GF-D8 (cell line): ENCODE measurements around the gene HAVCR2.

ENCODE experiments used
- DNase-seq: peaks from one replicate; lab custom pipeline; 2025; lab: John Stamatoyannopoulos, UW

HAVCR2 gene

GRCh38 chr5:157108976-157109375 lies at the start of gene HAVCR2:
Gene HAVCR2, minus strand, starts transcription at chr5:157109044. Its CDS starts 61 bp downstream, at chr5:157108983.
- DNase-seq: no peak

- no peak for DNase-seq
Measured at GRCh38 chr5:157157293-157157891, 48.5 kb upstream of the HAVCR2 start.

GRCh38 chr5:157155297-157155696 lies 46.5 kb upstream of the HAVCR2 start:
- no peak for DNase-seq

- DNase-seq: no peak
Measured at GRCh38 chr5:157150995-157151394, 42.2 kb upstream of the HAVCR2 start.

GRCh38 chr5:157148734-157149615 lies 40.1 kb upstream of the HAVCR2 start:
- peak; percentile 23 for DNase-seq

- DNase-seq: no peak
Measured at GRCh38 chr5:157143127-157143971, 34.5 kb upstream of the HAVCR2 start.

- peak; percentile 90 for DNase-seq
Measured at GRCh38 chr5:157142317-157143126, 33.7 kb upstream of the HAVCR2 start, which contains the start of gene MED7. Gene MED7, minus strand, starts transcription at chr5:157142865. Its CDS starts 3,434 bp downstream, at chr5:157139431.

GRCh38 chr5:157137691-157138090 lies 28.8 kb upstream of the HAVCR2 start:
- DNase-seq: no peak

GRCh38 chr5:157132281-157132612 lies 23.4 kb upstream of the HAVCR2 start:
- DNase-seq: no peak

- no peak for DNase-seq
Measured at GRCh38 chr5:157130925-157131324, 22.1 kb upstream of the HAVCR2 start.

- DNase-seq: no peak
Measured at GRCh38 chr5:157121709-157122108, 12.9 kb upstream of the HAVCR2 start.

- no peak for DNase-seq
Measured at GRCh38 chr5:157120102-157120501, 11.3 kb upstream of the HAVCR2 start.

- no peak for DNase-seq
Measured at GRCh38 chr5:157116483-157116954, 7.7 kb upstream of the HAVCR2 start.

- no peak for DNase-seq
Measured at GRCh38 chr5:157115502-157115901, 6.7 kb upstream of the HAVCR2 start.

- no peak for DNase-seq
Measured at GRCh38 chr5:157115012-157115411, 6.2 kb upstream of the HAVCR2 start.

- DNase-seq: no peak
Measured at GRCh38 chr5:157113002-157113401, 4.2 kb upstream of the HAVCR2 start.

- DNase-seq: no peak
Measured at GRCh38 chr5:157109744-157110143, 900 bp upstream of the HAVCR2 start.

- no peak for DNase-seq
Measured at GRCh38 chr5:157107508-157107907, 1.3 kb downstream of the HAVCR2 start.

- DNase-seq: no peak
Measured at GRCh38 chr5:157106630-157107461, 2.0 kb downstream of the HAVCR2 start.

GRCh38 chr5:157100140-157100679 lies 8.6 kb downstream of the HAVCR2 start:
- no peak for DNase-seq
